Neural cell (in vitro differentiated cells): Measurements from ENCODE around the gene SEC14L1. TPM values are rescaled to one million over a fixed set of nuclear protein-coding genes. Genes with fewer than 3 reads are reported as not detected.

Source experiments
- H2AFZ ChIP-seq: fragments of 200-600, 300-800 bp; sonication (generic), shearing (Covaris generic); 2 replicates; pipeline ENCODE4 v1.6.0; 2014; ENCODE audit warnings: low read depth, mild to moderate bottlenecking, antibody characterized with exemption, low read length, moderate library complexity
- H3F3A ChIP-seq: fragments of 200-600 bp; shearing (Covaris generic); 2 replicates; pipeline ENCODE4 v1.6.1; 2016; ENCODE audit warnings: mild to moderate bottlenecking, moderate library complexity, mixed read lengths, antibody characterized with exemption, low read length; ENCODE audit not compliant: insufficient read depth, poor library complexity, severe bottlenecking
- H3K27ac ChIP-seq: fragments of 200-600, 300-800 bp; sonication (generic), shearing (Covaris generic); 2 replicates; pipeline ENCODE4 v1.5.1; 2014; ENCODE audit warnings: mild to moderate bottlenecking, low read length, moderate library complexity
- H3K27me3 ChIP-seq: fragments of 300-800, 200-600 bp; sonication (generic), shearing (Covaris generic); 2 replicates; pipeline ENCODE4 v1.6.0; 2014; ENCODE audit warnings: mild to moderate bottlenecking, low read depth, low read length, moderate library complexity; ENCODE audit not compliant: insufficient read depth
- H3K36me3 ChIP-seq: fragments of 300-800, 200-600 bp; sonication (generic), shearing (Covaris generic); 2 replicates; pipeline ENCODE4 v1.5.1; 2014; ENCODE audit warnings: mild to moderate bottlenecking, antibody characterized with exemption, low read length, moderate library complexity; ENCODE audit not compliant: insufficient read depth
- H3K4me2 ChIP-seq: fragments of 300-800, 200-600 bp; sonication (generic), shearing (Covaris generic); 2 replicates; pipeline ENCODE4 v1.6.0; 2014; ENCODE audit warnings: mild to moderate bottlenecking, low read length
- H3K4me3 ChIP-seq: fragments of 300-800, 200-600 bp; sonication (generic), shearing (Covaris generic); 2 replicates; pipeline ENCODE4 v1.5.1; 2014; ENCODE audit warnings: mild to moderate bottlenecking, low read length, moderate library complexity
- H3K79me2 ChIP-seq: fragments of 200-600 bp; shearing (Covaris generic); replicated peaks from 2 replicates; pipeline ENCODE4 v1.6.0; 2014; ENCODE audit warnings: mild to moderate bottlenecking, low read length, moderate library complexity; ENCODE audit not compliant: insufficient read depth
- H3K9ac ChIP-seq: fragments of 300-800, 200-600 bp; sonication (generic), shearing (Covaris generic); 2 replicates; pipeline ENCODE4 v1.6.1; 2016; ENCODE audit warnings: mild to moderate bottlenecking, low read length, mixed read lengths
- H3K9me2 ChIP-seq: fragments of 200-600 bp; shearing (Covaris generic); 2 replicates; pipeline ENCODE4 v1.6.1; 2016; ENCODE audit warnings: mild to moderate bottlenecking, low read length, mixed read lengths; ENCODE audit not compliant: insufficient read depth
- H3K9me3 ChIP-seq: fragments of 200-600, 300-800 bp; sonication (generic), shearing (Covaris generic); 2 replicates; pipeline ENCODE4 v1.6.1; 2016; ENCODE audit warnings: mild to moderate bottlenecking, mixed run types, low read length, moderate library complexity, mixed read lengths
- H4K20me1 ChIP-seq: fragments of 200-600 bp; shearing (Covaris generic); 2 replicates; pipeline ENCODE4 v1.6.1; 2016; ENCODE audit warnings: mild to moderate bottlenecking, mixed run types; ENCODE audit not compliant: insufficient read depth
- CTCF ChIP-seq: fragments of 450-650 bp; IDR thresholded peaks from 2 replicates; pipeline ENCODE4 v1.5.1; 2014; ENCODE audit warnings: antibody characterized with exemption, mild to moderate bottlenecking, moderate library complexity; ENCODE audit not compliant: poor library complexity, severe bottlenecking
- EP300 ChIP-seq: fragments of 450-650 bp; conservative IDR thresholded peaks from 2 replicates; pipeline ENCODE4 v1.6.1; 2014; ENCODE audit warnings: antibody characterized with exemption, mild to moderate bottlenecking, moderate library complexity; ENCODE audit not compliant: poor library complexity, severe bottlenecking
- EZH2 ChIP-seq: fragments of 200-600, 300-800 bp; shearing (Covaris generic), sonication (generic); IDR thresholded peaks from 2 replicates; pipeline ENCODE4 v1.6.1; 2014; ENCODE audit warnings: antibody characterized with exemption, low read length, borderline replicate concordance, mild to moderate bottlenecking; ENCODE audit not compliant: insufficient read depth, poor library complexity, severe bottlenecking
- MXI1 ChIP-seq: fragments of 450-650 bp; conservative IDR thresholded peaks from 2 replicates; pipeline ENCODE4 v1.6.1; 2014; ENCODE audit warnings: antibody characterized with exemption, mild to moderate bottlenecking; ENCODE audit not compliant: poor library complexity, severe bottlenecking
- POLR2AphosphoS5 ChIP-seq: IDR thresholded peaks from 2 replicates; pipeline ENCODE4 v1.6.1; 2012
- RAD21 ChIP-seq: fragments of 450-650 bp; conservative IDR thresholded peaks from 2 replicates; pipeline ENCODE4 v1.6.1; 2014; ENCODE audit warnings: antibody characterized with exemption, mild to moderate bottlenecking, moderate library complexity
- REST ChIP-seq: IDR thresholded peaks from 2 replicates; pipeline ENCODE4 v1.6.1; 2012; ENCODE audit warnings: borderline replicate concordance
- SMC3 ChIP-seq: fragments of 450-650 bp; conservative IDR thresholded peaks from 2 replicates; pipeline ENCODE4 v1.6.1; 2014; ENCODE audit warnings: antibody characterized with exemption, mild to moderate bottlenecking, moderate library complexity; ENCODE audit not compliant: poor library complexity
- TAF1 ChIP-seq: IDR thresholded peaks from 2 replicates; pipeline ENCODE4 v1.6.1; 2012; ENCODE audit warnings: low read depth
- polyA plus RNA-seq: library from polyadenylated mRNA; depleted of rRNA; stranded (reverse); fragments of >200 nt; gene quantifications from 2 replicates; pipeline ENCODE4 v1.2.3, GENCODE V29; 2014

Gene SEC14L1
- polyA plus RNA-seq, 1 donor from 2014 or later: 40.4 TPM

- Histone ChIP-seq H3K9me2 (no peaks in the 10 kb centered on the region), H3F3A (no peaks in the 10 kb centered on the region), H3K4me2 (no peak overlapping the region), H3K9me3 (no peaks in the 10 kb centered on the region), H3K27ac (no peak overlapping the region), H3K79me2 (peaks cover 49% of the 10 kb centered on the region), H3K4me3 (peak overlapping the region; percentile 99), H4K20me1 (no peaks in the 10 kb centered on the region), H2AFZ (no peak overlapping the region), H3K27me3 (no peaks in the 10 kb centered on the region), H3K9ac (no peak overlapping the region), H3K36me3 (no peaks in the 10 kb centered on the region)
- TF ChIP-seq RAD21: no peak
Observed at GRCh38 chr17:77144227-77144626, 3.5 kb downstream of the SEC14L1 start.

- Histone ChIP-seq H3K9ac (no peak overlapping the region), H3K27ac (no peak overlapping the region)
Observed at GRCh38 chr17:77145224-77145611, 4.4 kb downstream of the SEC14L1 start.

More at GRCh38 chr17:77145224-77145611, 4.4 kb downstream of the SEC14L1 start:
- H4K20me1 ChIP-seq: no peaks in the 10 kb centered on the region
- no peak overlapping the region for H3K4me2 ChIP-seq
- H3K4me3 ChIP-seq: no peak overlapping the region
- H3K79me2 ChIP-seq: peaks cover 49% of the 10 kb centered on the region
- H3K36me3 ChIP-seq: no peaks in the 10 kb centered on the region
- no peak overlapping the region for H2AFZ ChIP-seq
- H3K27me3 ChIP-seq: no peaks in the 10 kb centered on the region
- TF ChIP-seq REST (no peak), POLR2AphosphoS5 (no peak), CTCF (no peak), EP300 (no peak), MXI1 (no peak), EZH2 (no peak), SMC3 (no peak), TAF1 (no peak), RAD21 (no peak)
- no peaks in the 10 kb centered on the region for H3K9me2 ChIP-seq
- H3F3A ChIP-seq: no peaks in the 10 kb centered on the region
- no peaks in the 10 kb centered on the region for H3K9me3 ChIP-seq
